PC-9 (cell line): ENCODE measurements around the gene RNF157. TPM values are rescaled to one million over a fixed set of nuclear protein-coding genes. Genes with fewer than 3 reads are reported as not detected.

ENCODE experiments used
- BruUV-seq: library from RNA; stranded (reverse); fragments of 400-500 nt; replicated peaks from 2 replicates; lab custom pipeline; 2021; lab: Mats Ljungman, UMichigan
- CTCF ChIA-PET: fragments of 300-600 bp; sonication (Branson Sonifier 250); formaldehyde crosslinking; loops from one replicate; lab custom pipeline; 2022; ENCODE audit warnings: antibody characterized with exemption; lab: Charles Lee
- POLR2A ChIA-PET: fragments of 300-600 bp; sonication (Branson Sonifier 250); formaldehyde crosslinking; loops from one replicate; lab custom pipeline; 2022; ENCODE audit warnings: antibody characterized with exemption; ENCODE audit not compliant: unreplicated experiment; lab: Charles Lee
- DNase-seq, 2 experiments: peaks; one replicate each; pipeline versions ENCODE4 v3.0.0 to v3.0.0-alpha.2; 2015 to 2022; ENCODE audit warnings: mixed read lengths in 1 of 2
- H2AFZ ChIP-seq: fragments of 200-600 bp; sonication (generic); 2 replicates; pipeline ENCODE4 v1.8.1; 2017; ENCODE audit warnings: antibody characterized with exemption
- H3F3A ChIP-seq: fragments of 200-600 bp; sonication (generic); 2 replicates; pipeline ENCODE4 v1.8.1; 2017; ENCODE audit warnings: antibody characterized with exemption, mild to moderate bottlenecking, low read depth; ENCODE audit not compliant: insufficient read depth
- H3K27ac ChIP-seq: fragments of 200-600 bp; sonication (generic); 2 replicates; pipeline ENCODE4 v1.6.1; 2016; ENCODE audit warnings: mixed run types
- H3K27me3 ChIP-seq: fragments of 200-600 bp; sonication (generic); 2 replicates; pipeline ENCODE4 v1.6.1; 2016; ENCODE audit warnings: low read depth, mixed run types; ENCODE audit not compliant: insufficient read depth
- H3K36me3 ChIP-seq: fragments of 200-600 bp; sonication (generic); 2 replicates; pipeline ENCODE4 v1.6.1; 2016; ENCODE audit warnings: low read depth, mixed run types
- H3K4me1 ChIP-seq: fragments of 200-600 bp; sonication (generic); replicated peaks from 2 replicates; pipeline ENCODE4 v1.6.1; 2016; ENCODE audit warnings: mixed run types; ENCODE audit not compliant: insufficient read depth
- H3K4me2 ChIP-seq: fragments of 200-600 bp; sonication (generic); 2 replicates; pipeline ENCODE4 v1.6.1; 2017; ENCODE audit warnings: mixed run types
- H3K4me3 ChIP-seq: fragments of 200-600 bp; sonication (generic); 2 replicates; pipeline ENCODE4 v1.6.1; 2016; ENCODE audit warnings: mixed run types
- H3K79me2 ChIP-seq: fragments of 200-600 bp; sonication (generic); 2 replicates; pipeline ENCODE4 v1.6.1; 2017; ENCODE audit warnings: low read depth, mixed run types
- H3K9me2 ChIP-seq: fragments of 200-600 bp; sonication (generic); 2 replicates; pipeline ENCODE4 v1.8.1; 2017; ENCODE audit warnings: mild to moderate bottlenecking; ENCODE audit not compliant: insufficient read depth
- H3K9me3 ChIP-seq: fragments of 200-600 bp; sonication (generic); 2 replicates; pipeline ENCODE4 v1.8.1; 2016; ENCODE audit warnings: low read depth; ENCODE audit not compliant: insufficient read depth
- H4K20me1 ChIP-seq: fragments of 200-600 bp; sonication (generic); 2 replicates; pipeline ENCODE4 v1.8.1; 2017; ENCODE audit not compliant: insufficient read depth
- CTCF ChIP-seq: fragments of 200-600 bp; sonication (generic); conservative IDR thresholded peaks from 2 replicates; pipeline ENCODE4 v1.6.1; 2017; ENCODE audit warnings: mixed run types, antibody characterized with exemption, mild to moderate bottlenecking, moderate library complexity
- EZH2 ChIP-seq: fragments of 200-600 bp; sonication (generic); IDR thresholded peaks from 2 replicates; pipeline ENCODE4 v1.8.0; 2017; ENCODE audit warnings: antibody characterized with exemption, low read depth
- intact Hi-C: fragments of 100-400 bp; cut with micrococcal nuclease; formaldehyde crosslinking; loops from one replicate; pipeline ENCODE4 v1.10.0; 2022; ENCODE audit not compliant: unreplicated experiment
- total RNA-seq: library from RNA; stranded (reverse); gene quantifications from 2 replicates; pipeline ENCODE4 v1.2.3, GENCODE V29; 2021

Gene RNF157
- total RNA-seq, 1 experiment from 2014 or later = 7.2 TPM

- no peak for DNase-seq
- POLR2A ChIA-PET = no interaction called here
- Histone ChIP-seq H2AFZ (no peak overlapping the region), H3K4me1 (no peaks in the 10 kb centered on the region), H3F3A (no peaks in the 10 kb centered on the region), H3K9me3 (no peaks in the 10 kb centered on the region), H3K36me3 (no peaks in the 10 kb centered on the region), H3K4me2 (no peak overlapping the region), H4K20me1 (no peaks in the 10 kb centered on the region), H3K27ac (no peak overlapping the region), H3K79me2 (no peaks in the 10 kb centered on the region), H3K27me3 (no peaks in the 10 kb centered on the region), H3K4me3 (no peak overlapping the region), H3K9me2 (no peaks in the 10 kb centered on the region)
- CTCF ChIA-PET = no interaction called here
- TF ChIP-seq CTCF = no peak
- TF ChIP-seq EZH2 = no peak
- intact Hi-C loops = no loop called here
- BruUV-seq = no TSS peak
Observed at GRCh38 chr17:76160896-76161528, 79.3 kb downstream of the RNF157 start.

- CTCF ChIA-PET = no interaction called here
Observed at GRCh38 chr17:76159157-76159556, 81.1 kb downstream of the RNF157 start.

GRCh38 chr17:76157759-76158158, 82.5 kb downstream of the RNF157 start:
- no TSS peak for BruUV-seq
- Histone ChIP-seq H3K36me3 (no peaks in the 10 kb centered on the region), H3F3A (no peaks in the 10 kb centered on the region), H3K9me3 (no peaks in the 10 kb centered on the region), H3K4me1 (no peaks in the 10 kb centered on the region), H3K27me3 (no peaks in the 10 kb centered on the region), H3K4me3 (no peak overlapping the region), H3K9me2 (no peaks in the 10 kb centered on the region), H3K27ac (no peak overlapping the region), H2AFZ (no peak overlapping the region), H4K20me1 (no peaks in the 10 kb centered on the region), H3K4me2 (no peak overlapping the region), H3K79me2 (no peaks in the 10 kb centered on the region)
- intact Hi-C loops = no loop called here
- TF ChIP-seq CTCF (no peak), EZH2 (no peak)
- DNase-seq = no peak
- POLR2A ChIA-PET = no interaction called here
- CTCF ChIA-PET = interaction anchor here (0.6 kb wide), 3 partner anchors 49 to 280 kb away, joined by 3 to 7 read pairs (median 4); no protein-coding TSS in a partner anchor

More at GRCh38 chr17:76159157-76159556, 81.1 kb downstream of the RNF157 start:
- Histone ChIP-seq H3K36me3 (no peaks in the 10 kb centered on the region), H3K4me3 (no peak overlapping the region), H3K4me2 (no peak overlapping the region), H3K79me2 (no peaks in the 10 kb centered on the region), H2AFZ (no peak overlapping the region), H3K4me1 (no peaks in the 10 kb centered on the region), H3K9me3 (no peaks in the 10 kb centered on the region), H3K27ac (no peak overlapping the region), H4K20me1 (no peaks in the 10 kb centered on the region), H3F3A (no peaks in the 10 kb centered on the region), H3K27me3 (no peaks in the 10 kb centered on the region), H3K9me2 (no peaks in the 10 kb centered on the region)
- TF ChIP-seq EZH2 = no peak
- intact Hi-C loops = no loop called here
- POLR2A ChIA-PET = no interaction called here
- no TSS peak for BruUV-seq
- no peak for DNase-seq

GRCh38 chr17:76156662-76156991, 83.7 kb downstream of the RNF157 start:
- no TSS peak for BruUV-seq
- Histone ChIP-seq H4K20me1 (no peaks in the 10 kb centered on the region), H3K4me1 (no peaks in the 10 kb centered on the region), H3K36me3 (no peaks in the 10 kb centered on the region), H3K4me2 (no peak overlapping the region), H3K9me2 (no peaks in the 10 kb centered on the region), H2AFZ (no peak overlapping the region), H3K4me3 (no peak overlapping the region), H3K27ac (no peak overlapping the region), H3K27me3 (no peaks in the 10 kb centered on the region), H3K9me3 (no peaks in the 10 kb centered on the region), H3K79me2 (no peaks in the 10 kb centered on the region), H3F3A (no peaks in the 10 kb centered on the region)
- no peak for DNase-seq
- ChIA-PET CTCF (no interaction called here), POLR2A (interaction anchor here (0.6 kb wide), 1 partner anchor 82 kb away, joined by 4 read pairs; no protein-coding TSS in a partner anchor)
- intact Hi-C loops = no loop called here
- TF ChIP-seq EZH2 (no peak), CTCF (no peak)
